Retinal pigment epithelial cell (primary cell): ENCODE data around the gene ATP7A.

Source experiments
- DNase-seq: peaks from one replicate; pipeline ENCODE4 v3.0.0-alpha.2; 2010; ENCODE audit warnings: low read depth
- H3K4me3 ChIP-seq: 2 replicates; pipeline ENCODE4 v1.5.1; 2011; ENCODE audit warnings: mild to moderate bottlenecking, low read length, control low read depth, moderate library complexity
- CTCF ChIP-seq: conservative IDR thresholded peaks from 2 replicates; pipeline ENCODE4 v1.5.1; 2011; ENCODE audit warnings: low read depth, low read length, control low read depth, inconsistent platforms

ATP7A gene

GRCh38 chrX:77946571-77946970, 36.1 kb downstream of the ATP7A start:
- no peak for DNase-seq
- no peak overlapping the region for H3K4me3 ChIP-seq
- TF ChIP-seq CTCF: no peak

- DNase-seq: no peak
- H3K4me3 ChIP-seq: no peak overlapping the region
- TF ChIP-seq CTCF: no peak
Measured at GRCh38 chrX:77949840-77950239, 39.3 kb downstream of the ATP7A start.

- no peak for TF ChIP-seq CTCF
- H3K4me3 ChIP-seq: no peak overlapping the region
- no peak for DNase-seq
Measured at GRCh38 chrX:77952173-77952572, 41.7 kb downstream of the ATP7A start.

GRCh38 chrX:77953302-77953701, 42.8 kb downstream of the ATP7A start:
- no peak overlapping the region for H3K4me3 ChIP-seq
- no peak for TF ChIP-seq CTCF
- DNase-seq: no peak

GRCh38 chrX:77953708-77954107, 43.2 kb downstream of the ATP7A start:
- DNase-seq: peak; percentile 2
- no peak overlapping the region for H3K4me3 ChIP-seq
- no peak for TF ChIP-seq CTCF

- no peak for TF ChIP-seq CTCF
- H3K4me3 ChIP-seq: no peak overlapping the region
- DNase-seq: no peak
Measured at GRCh38 chrX:77960567-77960966, 50.1 kb downstream of the ATP7A start.

- H3K4me3 ChIP-seq: no peak overlapping the region
- no peak for DNase-seq
- no peak for TF ChIP-seq CTCF
Measured at GRCh38 chrX:77961063-77961462, 50.6 kb downstream of the ATP7A start.
